Measurements from ENCODE around the gene HIVEP3.

The HIVEP3 gene

GRCh38 chr1:41880261-41880660, 38.5 kb downstream of the HIVEP3 start:
- H2AFZ ChIP-seq (ENCODE audit: low read length): no peak overlapping the region
- H3K27me3 ChIP-seq (replicated peaks; ENCODE audit: insufficient read depth, low read length): no peaks in the 10 kb centered on the region
- no peak for DNase-seq
- no peaks in the 10 kb centered on the region for H3K36me3 ChIP-seq (replicated peaks; ENCODE audit: insufficient read depth, low read length)
- TF ChIP-seq EZH2phosphoT487 (IDR thresholded peaks at IDR 0.05; ENCODE audit: low read length) (no peak), EZH2 (optimal IDR thresholded peaks at IDR 0.05; ENCODE audit: low read depth, low read length) (no peak)
- TF ChIP-seq, protein P1, sequence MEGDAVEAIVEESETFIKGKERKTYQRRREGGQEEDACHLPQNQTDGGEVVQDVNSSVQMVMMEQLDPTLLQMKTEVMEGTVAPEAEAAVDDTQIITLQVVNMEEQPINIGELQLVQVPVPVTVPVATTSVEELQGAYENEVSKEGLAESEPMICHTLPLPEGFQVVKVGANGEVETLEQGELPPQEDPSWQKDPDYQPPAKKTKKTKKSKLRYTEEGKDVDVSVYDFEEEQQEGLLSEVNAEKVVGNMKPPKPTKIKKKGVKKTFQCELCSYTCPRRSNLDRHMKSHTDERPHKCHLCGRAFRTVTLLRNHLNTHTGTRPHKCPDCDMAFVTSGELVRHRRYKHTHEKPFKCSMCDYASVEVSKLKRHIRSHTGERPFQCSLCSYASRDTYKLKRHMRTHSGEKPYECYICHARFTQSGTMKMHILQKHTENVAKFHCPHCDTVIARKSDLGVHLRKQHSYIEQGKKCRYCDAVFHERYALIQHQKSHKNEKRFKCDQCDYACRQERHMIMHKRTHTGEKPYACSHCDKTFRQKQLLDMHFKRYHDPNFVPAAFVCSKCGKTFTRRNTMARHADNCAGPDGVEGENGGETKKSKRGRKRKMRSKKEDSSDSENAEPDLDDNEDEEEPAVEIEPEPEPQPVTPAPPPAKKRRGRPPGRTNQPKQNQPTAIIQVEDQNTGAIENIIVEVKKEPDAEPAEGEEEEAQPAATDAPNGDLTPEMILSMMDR (IDR thresholded peaks at IDR 0.05; ENCODE audit: low read length): no peak
- no peak overlapping the region for H3K4me3 ChIP-seq (ENCODE audit: low read length)
- H3K4me1 ChIP-seq (ENCODE audit: low read length): peaks cover 50% of the 10 kb centered on the region
- no peaks in the 10 kb centered on the region for H3K9me3 ChIP-seq (replicated peaks; ENCODE audit: insufficient read depth, low read length)
- no peaks in the 10 kb centered on the region for H4K20me1 ChIP-seq (ENCODE audit: insufficient read depth, low read length)
- H3K4me2 ChIP-seq (ENCODE audit: low read depth, low read length): no peak overlapping the region
- no peak overlapping the region for H3K27ac ChIP-seq (ENCODE audit: low read length)
- no peak overlapping the region for H3K9ac ChIP-seq (ENCODE audit: low read length)
- H3K9me2 ChIP-seq (replicated peaks; ENCODE audit: insufficient read depth, low read length): no peaks in the 10 kb centered on the region
- H3K79me2 ChIP-seq (ENCODE audit: low read length): no peaks in the 10 kb centered on the region
- H3F3A ChIP-seq (ENCODE audit: insufficient read depth, low read length): peaks cover 27% of the 10 kb centered on the region

- Histone ChIP-seq H2AFZ (ENCODE audit: low read length) (no peak overlapping the region), H3K27ac (ENCODE audit: low read length) (no peak overlapping the region), H3K4me1 (ENCODE audit: low read length) (peaks cover 56% of the 10 kb centered on the region), H3K27me3 (replicated peaks; ENCODE audit: insufficient read depth, low read length) (no peaks in the 10 kb centered on the region), H3K4me3 (ENCODE audit: low read length) (no peak overlapping the region), H3K79me2 (ENCODE audit: low read length) (no peaks in the 10 kb centered on the region), H4K20me1 (ENCODE audit: insufficient read depth, low read length) (no peaks in the 10 kb centered on the region), H3K9me3 (replicated peaks; ENCODE audit: insufficient read depth, low read length) (no peaks in the 10 kb centered on the region), H3F3A (ENCODE audit: insufficient read depth, low read length) (peaks cover 34% of the 10 kb centered on the region), H3K9ac (ENCODE audit: low read length) (no peak overlapping the region), H3K36me3 (replicated peaks; ENCODE audit: insufficient read depth, low read length) (no peaks in the 10 kb centered on the region), H3K9me2 (replicated peaks; ENCODE audit: insufficient read depth, low read length) (no peaks in the 10 kb centered on the region), H3K4me2 (ENCODE audit: low read depth, low read length) (no peak overlapping the region)
- DNase-seq: no peak
- TF ChIP-seq EZH2phosphoT487 (IDR thresholded peaks at IDR 0.05; ENCODE audit: low read length): no peak
- TF ChIP-seq, protein P1 (IDR thresholded peaks at IDR 0.05; ENCODE audit: low read length): no peak
- no peak for TF ChIP-seq EZH2 (optimal IDR thresholded peaks at IDR 0.05; ENCODE audit: low read depth, low read length)
Observed at GRCh38 chr1:41879617-41880016, 39.1 kb downstream of the HIVEP3 start.

GRCh38 chr1:41878911-41879310, 39.8 kb downstream of the HIVEP3 start:
- Histone ChIP-seq H3K9me3 (replicated peaks; ENCODE audit: insufficient read depth, low read length) (no peaks in the 10 kb centered on the region), H3K9me2 (replicated peaks; ENCODE audit: insufficient read depth, low read length) (no peaks in the 10 kb centered on the region), H3F3A (ENCODE audit: insufficient read depth, low read length) (peaks cover 41% of the 10 kb centered on the region), H4K20me1 (ENCODE audit: insufficient read depth, low read length) (no peaks in the 10 kb centered on the region), H3K4me1 (ENCODE audit: low read length) (peaks cover 61% of the 10 kb centered on the region), H2AFZ (ENCODE audit: low read length) (no peak overlapping the region), H3K79me2 (ENCODE audit: low read length) (no peaks in the 10 kb centered on the region), H3K4me3 (ENCODE audit: low read length) (no peak overlapping the region), H3K9ac (ENCODE audit: low read length) (no peak overlapping the region), H3K4me2 (ENCODE audit: low read depth, low read length) (no peak overlapping the region), H3K27ac (ENCODE audit: low read length) (no peak overlapping the region), H3K36me3 (replicated peaks; ENCODE audit: insufficient read depth, low read length) (no peaks in the 10 kb centered on the region), H3K27me3 (replicated peaks; ENCODE audit: insufficient read depth, low read length) (no peaks in the 10 kb centered on the region)
- TF ChIP-seq, protein P1 (IDR thresholded peaks at IDR 0.05; ENCODE audit: low read length): no peak
- TF ChIP-seq EZH2phosphoT487 (IDR thresholded peaks at IDR 0.05; ENCODE audit: low read length): no peak
- no peak for TF ChIP-seq EZH2 (optimal IDR thresholded peaks at IDR 0.05; ENCODE audit: low read depth, low read length)
- no peak for DNase-seq
